GM19035 (cell line): ENCODE measurements around the gene CDC25B.

Source experiments
- ATAC-seq: cut with Tn5 transposase; IDR thresholded peaks from one replicate; pipeline ENCODE4 v1.9.1; 2021; ENCODE audit not compliant: unreplicated experiment

CDC25B gene

GRCh38 chr20:3802524-3803239 lies 6.6 kb downstream of the CDC25B start:
- ATAC-seq: no peak

GRCh38 chr20:3803289-3803688 lies 7.2 kb downstream of the CDC25B start:
- no peak for ATAC-seq

GRCh38 chr20:3803854-3804253 lies 7.7 kb downstream of the CDC25B start:
- ATAC-seq: no peak

DNA sequence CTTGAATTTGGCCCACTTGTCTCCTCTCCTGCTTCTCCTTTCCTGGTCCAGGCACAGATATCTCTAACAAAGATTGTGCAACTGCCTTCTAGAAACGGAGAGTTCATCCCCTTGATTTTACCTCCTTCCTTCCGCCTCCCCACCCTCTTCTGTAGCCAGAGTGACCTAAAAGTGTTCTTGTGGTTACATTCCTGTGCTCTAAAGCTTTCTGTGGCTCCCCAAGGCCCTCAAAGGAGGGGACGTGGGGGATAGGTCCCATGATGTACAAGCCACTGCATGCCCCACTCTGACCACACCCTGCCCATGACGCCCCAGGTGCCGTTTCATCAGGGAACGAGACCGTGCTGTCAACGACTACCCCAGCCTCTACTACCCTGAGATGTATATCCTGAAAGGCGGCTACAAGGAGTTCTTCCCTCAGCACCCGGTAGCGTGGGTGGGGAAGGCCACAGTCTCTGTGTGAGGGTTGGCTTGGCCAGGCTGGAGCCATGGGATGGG lies 8.2 kb downstream of the CDC25B start:
- ATAC-seq: no peak

- no peak for ATAC-seq
Measured at GRCh38 chr20:3804781-3805180, 8.7 kb downstream of the CDC25B start.

DNA sequence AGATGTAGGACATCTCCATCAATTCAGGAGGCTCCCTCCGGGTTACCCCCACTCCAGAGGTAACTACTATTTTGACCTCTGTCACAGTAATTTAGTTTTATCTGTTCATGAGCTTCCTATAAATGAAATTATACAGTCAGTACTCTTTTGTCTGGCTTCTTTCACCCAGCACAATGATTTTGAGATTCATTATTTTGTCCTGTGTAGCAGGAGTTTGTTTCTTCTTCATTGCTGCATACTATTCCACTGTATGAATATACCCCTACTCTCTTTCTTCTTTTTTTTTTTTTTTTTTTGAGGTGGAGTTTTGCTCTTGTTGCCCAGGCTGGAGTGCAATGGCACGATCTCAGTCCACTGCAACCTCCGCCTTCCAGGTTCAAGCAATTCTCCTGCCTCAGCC lies 12.4 kb downstream of the CDC25B start:
- ATAC-seq: no peak

DNA sequence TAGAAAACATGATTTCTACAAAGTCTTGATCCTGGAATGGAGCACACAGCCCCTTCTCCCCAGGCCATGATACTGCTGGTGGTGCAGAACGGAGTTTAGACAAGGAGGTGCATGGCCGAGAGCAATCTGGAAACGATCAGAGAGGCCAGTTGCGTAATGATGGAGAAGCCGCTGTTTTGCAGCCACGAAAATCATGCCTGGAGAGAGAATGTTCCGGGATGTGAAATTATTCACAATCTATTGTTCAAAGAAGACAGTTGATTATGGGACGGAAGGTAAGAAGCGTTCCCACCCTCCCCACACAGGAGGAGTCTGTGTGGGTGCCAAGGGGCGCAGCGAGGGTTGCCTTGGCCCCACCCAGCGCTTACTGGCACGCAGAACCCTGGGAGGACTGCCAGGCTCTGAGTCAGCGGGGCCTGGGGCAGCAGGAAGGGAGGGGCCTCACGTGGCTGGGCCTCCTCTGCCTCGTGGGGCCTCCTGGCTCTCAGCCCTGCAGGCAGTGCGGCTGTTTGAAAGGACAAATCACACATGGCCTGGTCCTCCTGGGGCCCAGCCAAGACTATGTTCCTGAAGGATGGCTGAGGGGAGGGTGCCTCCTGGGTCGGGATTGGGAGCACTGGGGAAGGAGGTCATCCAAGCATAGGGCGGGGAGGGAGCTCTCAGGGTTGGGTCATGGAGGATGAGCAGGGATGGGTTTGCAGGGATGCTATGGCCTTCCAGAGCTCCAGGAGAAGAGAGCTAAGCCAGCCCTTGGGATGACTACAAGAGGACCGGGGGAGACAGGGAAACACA lies 15.6 kb downstream of the CDC25B start:
- ATAC-seq: no peak

DNA sequence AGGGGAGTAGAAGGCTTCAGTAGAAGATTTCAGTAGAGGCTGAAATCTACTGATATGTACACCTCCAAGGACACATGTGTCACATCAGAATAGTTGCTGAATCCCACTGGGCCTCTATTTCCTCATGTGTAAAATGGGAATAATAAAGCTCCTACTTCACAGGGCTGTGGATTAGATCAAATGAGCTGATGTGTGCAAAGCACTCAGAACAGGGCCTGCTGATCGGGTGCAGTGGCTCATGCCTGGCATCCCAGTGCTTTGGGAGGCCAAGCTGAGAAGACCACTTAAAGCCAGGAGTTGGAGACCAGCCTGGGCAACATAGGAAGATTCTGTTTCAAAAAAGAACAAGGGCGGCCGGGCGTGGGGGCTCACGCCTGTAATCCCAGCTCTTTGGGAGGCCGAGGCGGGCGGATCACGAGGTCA lies 16.2 kb downstream of the CDC25B start:
- no peak for ATAC-seq

DNA sequence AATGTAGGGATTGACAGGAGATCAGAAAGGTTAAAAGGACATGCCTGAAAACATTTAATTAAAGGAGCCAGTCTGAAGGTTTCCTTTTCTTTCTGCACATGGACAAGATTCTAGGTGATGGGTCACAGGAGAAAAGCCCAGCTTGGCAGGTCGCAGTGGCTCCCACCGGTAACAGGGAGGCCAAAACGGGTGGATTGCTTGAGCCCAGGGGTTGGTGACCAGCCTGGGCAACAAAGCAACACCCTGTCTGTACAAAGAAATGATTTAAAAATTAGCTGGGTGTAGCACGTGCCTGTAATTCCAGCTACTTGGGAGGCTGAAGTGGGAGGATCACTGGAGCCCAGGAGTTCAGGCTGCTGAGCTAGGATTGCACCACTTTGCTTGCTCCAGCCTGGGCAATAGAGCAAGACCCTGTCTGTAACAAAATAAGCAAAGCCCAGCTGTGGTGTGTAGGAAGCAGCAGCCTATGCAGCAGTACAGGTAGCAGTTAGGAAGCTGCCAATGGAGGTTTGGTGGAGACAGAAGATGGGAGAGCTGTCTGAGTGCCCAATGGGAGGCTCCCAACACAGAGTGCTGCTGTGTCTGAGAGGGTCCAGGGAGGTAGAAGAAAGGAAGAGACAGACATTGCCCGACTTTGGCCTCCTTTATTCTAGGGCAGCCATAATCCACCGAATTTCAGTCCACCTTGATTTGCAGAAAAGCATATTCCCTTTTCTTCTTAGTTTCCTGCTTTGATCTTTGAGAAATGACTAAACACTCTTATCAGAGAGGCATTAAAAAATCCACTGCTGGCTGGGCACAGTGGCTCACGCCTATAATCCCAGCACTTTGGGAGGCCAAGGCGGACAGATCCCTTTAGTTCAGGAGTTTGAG lies 17.1 kb downstream of the CDC25B start:
- ATAC-seq: no peak

DNA sequence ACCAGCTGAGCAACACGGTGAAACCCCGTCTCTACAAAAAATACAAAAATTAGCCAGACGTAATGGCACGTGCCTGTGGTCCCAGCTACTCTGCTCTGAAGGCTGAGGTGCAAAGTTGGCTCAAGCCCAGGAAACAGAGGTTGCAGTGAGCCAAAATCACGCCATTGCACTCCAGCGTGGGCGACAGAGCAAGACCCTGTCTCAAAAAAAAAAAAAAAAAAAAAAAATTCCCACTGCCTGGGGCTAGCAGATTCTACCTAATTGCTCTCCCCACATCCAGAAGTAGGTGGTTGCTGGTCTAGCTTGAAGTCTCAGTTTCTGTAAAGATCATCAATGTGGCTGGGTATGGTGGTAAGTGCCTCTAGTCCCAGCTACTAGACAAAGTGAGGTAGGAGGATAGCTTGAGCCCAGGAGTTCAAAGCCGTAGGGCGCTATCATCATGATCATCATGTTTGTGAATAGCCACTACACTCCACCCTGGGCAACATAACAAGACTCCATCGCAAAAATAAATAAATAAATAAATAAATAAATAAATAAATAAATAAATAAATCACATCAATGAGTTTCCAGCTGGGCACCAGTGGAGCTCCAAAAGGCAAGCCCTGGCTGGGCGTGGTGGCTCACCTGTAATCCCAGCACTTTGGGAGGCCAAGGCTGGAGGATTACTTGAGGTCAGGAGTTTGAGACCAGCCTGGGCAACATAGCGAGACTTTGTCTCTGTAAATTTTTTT lies 17.9 kb downstream of the CDC25B start:
- no peak for ATAC-seq

DNA sequence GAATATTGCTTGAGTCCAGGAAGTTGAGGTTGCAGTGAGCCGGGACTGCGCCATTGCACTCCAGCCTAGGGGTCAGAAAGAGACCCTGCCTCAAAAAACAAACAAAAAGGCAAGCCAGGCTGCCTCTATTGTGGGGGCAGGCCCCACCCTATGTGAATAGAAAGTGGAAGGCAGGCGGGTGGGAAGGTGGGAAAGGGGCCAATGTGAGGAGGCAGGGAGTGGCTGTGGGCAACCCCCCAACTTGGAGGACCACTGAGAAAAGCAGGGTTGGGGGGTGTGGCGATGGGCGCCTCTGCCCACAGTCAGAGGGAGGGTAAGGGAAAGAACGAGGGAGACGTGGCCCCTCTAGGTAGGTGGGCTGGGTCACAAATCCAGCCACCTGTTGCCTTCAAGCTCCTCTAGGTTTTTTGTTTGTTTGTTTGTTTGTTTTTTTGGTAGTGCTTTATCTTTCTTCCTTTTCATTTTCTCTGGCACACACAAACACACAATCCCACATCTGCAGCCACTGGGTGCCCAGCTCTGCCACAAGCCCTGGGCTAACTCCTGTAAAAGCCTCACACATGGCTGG lies 18.9 kb downstream of the CDC25B start:
- ATAC-seq: no peak

GRCh38 chr20:3815703-3816315 lies 19.7 kb downstream of the CDC25B start:
- no peak for ATAC-seq

DNA sequence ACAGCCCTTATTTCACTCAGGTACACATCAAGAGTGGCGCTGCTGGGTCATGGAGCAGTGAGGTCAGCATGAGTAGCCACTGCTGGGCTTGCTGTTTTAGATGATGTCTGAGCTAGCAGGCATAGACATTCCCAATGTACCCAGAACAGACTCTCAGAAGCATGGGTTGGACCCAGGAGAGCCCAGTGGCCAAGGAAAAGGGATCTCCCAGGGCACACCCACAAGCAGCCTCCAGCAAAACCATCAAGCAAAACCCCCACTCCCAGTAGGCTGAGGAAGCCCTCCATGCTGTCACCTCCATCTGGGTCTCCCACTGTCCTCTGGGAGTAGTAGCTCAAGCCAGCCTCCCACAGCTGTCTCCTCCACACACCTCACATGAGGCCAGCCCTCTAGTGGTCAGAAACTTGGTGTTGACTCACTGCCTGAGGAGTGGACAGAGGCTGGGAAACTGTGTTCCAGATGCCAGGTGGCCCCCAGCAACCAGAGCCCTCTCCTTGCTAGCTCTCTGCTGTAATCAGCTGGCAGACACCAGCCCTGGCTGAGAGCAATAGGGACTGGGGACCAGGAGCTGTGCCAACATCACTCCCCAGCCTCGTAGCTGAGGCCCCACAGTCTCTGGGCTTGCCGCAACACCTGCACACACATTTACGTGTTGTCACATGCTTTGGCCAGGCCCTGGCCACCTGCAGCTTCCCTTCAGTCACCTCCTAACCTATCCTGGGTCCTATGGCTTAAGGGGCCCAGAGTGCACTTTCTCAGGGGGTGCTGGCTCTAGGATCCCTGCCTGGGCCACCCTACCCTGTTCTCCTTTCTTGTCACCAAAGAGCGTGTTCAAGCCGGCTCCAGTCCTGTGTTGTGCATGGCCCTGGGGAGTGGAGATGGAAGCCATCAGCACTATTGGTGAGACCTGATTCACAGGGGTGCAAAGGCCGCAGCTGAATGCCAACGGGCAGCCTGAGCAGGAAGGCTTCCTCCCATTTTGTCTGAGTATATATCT lies 22.3 kb downstream of the CDC25B start:
- ATAC-seq: no peak

- ATAC-seq: no peak
Measured at GRCh38 chr20:3819411-3820047, 23.4 kb downstream of the CDC25B start.

DNA sequence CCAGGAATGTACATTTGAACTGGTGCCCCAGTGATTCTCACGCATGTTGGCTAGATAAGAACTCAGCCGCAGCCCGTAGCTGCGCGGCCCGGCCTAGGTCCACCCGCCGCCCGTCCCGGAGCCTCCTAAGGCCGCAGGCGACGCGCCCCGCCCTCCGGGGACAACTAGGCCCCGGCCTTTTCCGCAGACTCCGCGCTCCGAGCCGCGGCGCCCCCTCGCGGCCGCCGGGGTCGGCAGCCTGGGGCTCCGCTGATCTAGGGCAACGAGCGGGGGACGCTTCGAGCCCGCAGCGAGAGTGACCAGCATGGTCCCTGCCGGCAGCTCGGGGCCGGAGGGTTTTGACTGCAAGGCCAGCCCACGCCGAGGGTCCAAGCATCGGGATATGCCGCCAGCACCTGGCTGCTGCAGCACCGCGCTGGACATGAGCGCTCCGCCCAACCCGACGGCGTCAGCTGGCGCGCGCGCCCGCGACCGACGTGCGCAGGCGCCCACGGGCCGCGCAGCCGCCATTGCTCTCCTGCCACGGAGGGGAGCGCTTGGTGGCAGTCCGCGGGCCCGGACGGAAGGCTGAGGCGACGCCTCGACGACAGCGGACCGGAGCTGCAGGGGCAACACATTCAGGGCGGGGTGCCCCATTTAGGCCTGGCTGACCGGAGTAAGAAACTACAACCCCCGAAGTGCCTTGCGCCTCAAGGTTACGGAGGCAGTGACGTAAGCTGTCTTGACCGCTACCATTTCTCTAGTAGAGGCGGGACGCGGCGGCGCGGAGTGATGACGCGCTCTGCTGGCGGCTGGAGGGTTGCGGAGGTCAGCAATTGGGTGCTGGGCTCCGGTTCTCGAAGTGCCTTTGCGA lies 24.2 kb downstream of the CDC25B start, which contains the start of gene AP5S1:
AP5S1 (plus strand) TSS at position 500 of the 853 bp plus-strand sequence. CDS start 1,571 bp downstream, outside the sequence.
- ATAC-seq: peak; percentile 79

DNA sequence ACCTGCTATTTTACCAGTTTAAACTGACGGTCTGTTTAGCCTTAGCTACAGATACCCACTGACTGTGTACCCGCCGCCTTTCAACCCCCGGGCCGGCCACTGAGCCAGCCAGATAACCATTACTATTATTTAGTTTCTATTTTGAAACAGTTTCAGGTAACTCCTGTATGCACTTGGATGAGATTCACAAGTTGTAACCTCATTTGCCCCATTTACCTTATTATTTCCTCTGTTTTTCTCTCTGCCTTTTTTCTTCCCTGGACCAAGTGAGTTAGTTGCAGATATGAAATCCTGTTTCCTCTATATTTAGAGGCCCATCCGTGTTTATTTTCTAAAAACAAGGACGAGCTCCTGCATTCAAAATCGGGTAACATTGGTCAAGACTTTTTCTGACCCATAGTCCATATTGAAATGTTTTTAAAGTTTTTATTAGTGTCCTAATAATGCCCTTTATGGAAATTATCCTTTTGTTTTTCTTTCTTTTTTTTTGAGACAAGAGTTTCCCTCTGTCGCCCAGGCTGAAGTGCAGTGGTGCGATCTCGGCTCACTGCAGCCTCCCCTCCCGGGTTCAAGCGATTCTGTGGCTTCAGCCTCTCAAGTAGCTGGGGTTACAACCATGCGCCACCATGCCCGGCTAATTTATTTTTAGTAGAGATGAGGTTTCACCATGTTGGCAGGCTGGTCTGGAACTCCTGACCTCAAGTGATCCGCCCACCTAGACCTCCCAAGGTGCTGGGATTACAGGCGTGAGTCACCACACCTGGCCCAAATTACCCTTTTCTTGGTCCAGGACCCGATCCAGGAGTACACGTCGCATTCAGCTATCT lies 25.0 kb downstream of the CDC25B start:
- peak; percentile 9 for ATAC-seq
